HL-60/S4 (cell line): ENCODE results near the gene ADGRF1.
"Not testable (repeated sequence)": the region's sequence is repeated elsewhere in the genome, so short reads cannot be mapped to it uniquely, and the experiment has no call there.

Source experiments
- in situ Hi-C: fragments of 300-500 bp; cut with MboI; formaldehyde crosslinking; loops from 2 replicates; pipeline ENCODE4 v1.14.3; 2022; ENCODE audit warnings: low sequenced_read_pairs

Gene ADGRF1

GRCh38 chr6:47061309-47062300 lies 19.5 kb upstream of the ADGRF1 start:
- in situ Hi-C loops = no loop called here

GRCh38 chr6:47059216-47059885 lies 17.2 kb upstream of the ADGRF1 start:
- in situ Hi-C loops = no loop called here

GRCh38 chr6:47057830-47058540 lies 15.9 kb upstream of the ADGRF1 start:
- in situ Hi-C loops = no loop called here

GRCh38 chr6:47056832-47057231 lies 14.7 kb upstream of the ADGRF1 start:
- in situ Hi-C loops = no loop called here

GRCh38 chr6:47054302-47054701 lies 12.2 kb upstream of the ADGRF1 start:
- in situ Hi-C loops = not testable (repeated sequence)

GRCh38 chr6:47048638-47049037 lies 6.5 kb upstream of the ADGRF1 start:
- in situ Hi-C loops = no loop called here

GRCh38 chr6:47047479-47048407 lies 5.6 kb upstream of the ADGRF1 start:
- in situ Hi-C loops = no loop called here

GRCh38 chr6:47047097-47047478 lies 5.0 kb upstream of the ADGRF1 start:
- in situ Hi-C loops = no loop called here

GRCh38 chr6:47044397-47044796 lies 2.3 kb upstream of the ADGRF1 start:
- in situ Hi-C loops = no loop called here

GRCh38 chr6:47043286-47043685 lies 1.2 kb upstream of the ADGRF1 start:
- in situ Hi-C loops = no loop called here

GRCh38 chr6:47041741-47042140 lies 391 bp downstream of the ADGRF1 start:
- in situ Hi-C loops = no loop called here

- in situ Hi-C loops = no loop called here
Measured at GRCh38 chr6:47034926-47035325, 7.2 kb downstream of the ADGRF1 start.

- in situ Hi-C loops = no loop called here
Measured at GRCh38 chr6:47034421-47034820, 7.7 kb downstream of the ADGRF1 start.

- in situ Hi-C loops = no loop called here
Measured at GRCh38 chr6:47032974-47033765, 9.0 kb downstream of the ADGRF1 start.

GRCh38 chr6:47031656-47032055 lies 10.5 kb downstream of the ADGRF1 start:
- in situ Hi-C loops = no loop called here

- in situ Hi-C loops = no loop called here
Measured at GRCh38 chr6:47029865-47030561, 12.1 kb downstream of the ADGRF1 start.

GRCh38 chr6:47028835-47029360 lies 13.2 kb downstream of the ADGRF1 start:
- in situ Hi-C loops = no loop called here

GRCh38 chr6:47027315-47027714 lies 14.8 kb downstream of the ADGRF1 start:
- in situ Hi-C loops = no loop called here

- in situ Hi-C loops = no loop called here
Measured at GRCh38 chr6:47026679-47027078, 15.5 kb downstream of the ADGRF1 start.
